ENCODE results near the gene TNS1.

The TNS1 gene

GRCh38 chr2:217863883-217864282 is 138.9 kb downstream of the TNS1 start:
- DNase-seq: no peak

GRCh38 chr2:217861334-217861877 is 141.4 kb downstream of the TNS1 start:
- DNase-seq: no peak

GRCh38 chr2:217859926-217860325 is 142.9 kb downstream of the TNS1 start:
- DNase-seq: no peak

- no peak for DNase-seq
Observed at GRCh38 chr2:217858519-217859491, 144.0 kb downstream of the TNS1 start.

GRCh38 chr2:217857624-217858506 is 144.9 kb downstream of the TNS1 start:
- DNase-seq: no peak

GRCh38 chr2:217856871-217857270 is 145.9 kb downstream of the TNS1 start:
- DNase-seq: no peak

- no peak for DNase-seq
Observed at GRCh38 chr2:217856159-217856558, 146.6 kb downstream of the TNS1 start.

- no peak for DNase-seq
Observed at GRCh38 chr2:217854684-217855420, 147.9 kb downstream of the TNS1 start.

GRCh38 chr2:217853961-217854360 is 148.8 kb downstream of the TNS1 start:
- DNase-seq: no peak

- no peak for DNase-seq
Observed at GRCh38 chr2:217853301-217853881, 149.4 kb downstream of the TNS1 start.

GRCh38 chr2:217852555-217853211 is 150.1 kb downstream of the TNS1 start:
- no peak for DNase-seq

GRCh38 chr2:217851191-217852020 is 151.4 kb downstream of the TNS1 start:
- no peak for DNase-seq

- DNase-seq: no peak
Observed at GRCh38 chr2:217849154-217849975, 153.4 kb downstream of the TNS1 start.

GRCh38 chr2:217848351-217848957 is 154.3 kb downstream of the TNS1 start:
- DNase-seq: no peak

GRCh38 chr2:217847552-217848350 is 155.0 kb downstream of the TNS1 start:
- DNase-seq: no peak

GRCh38 chr2:217847115-217847514 is 155.7 kb downstream of the TNS1 start:
- no peak for DNase-seq

GRCh38 chr2:217846321-217846743 is 156.5 kb downstream of the TNS1 start:
- no peak for DNase-seq

- DNase-seq: no peak
Observed at GRCh38 chr2:217845301-217845700, 157.5 kb downstream of the TNS1 start.
